ENCODE data around the gene LY6G6F. TPM values are rescaled to one million over a fixed set of nuclear protein-coding genes. Genes with fewer than 3 reads are reported as not detected.

The LY6G6F gene
- polyA plus RNA-seq, 5 donors: 0.88 to 1.5 (median 1.2) TPM; not detected in 1

DNA sequence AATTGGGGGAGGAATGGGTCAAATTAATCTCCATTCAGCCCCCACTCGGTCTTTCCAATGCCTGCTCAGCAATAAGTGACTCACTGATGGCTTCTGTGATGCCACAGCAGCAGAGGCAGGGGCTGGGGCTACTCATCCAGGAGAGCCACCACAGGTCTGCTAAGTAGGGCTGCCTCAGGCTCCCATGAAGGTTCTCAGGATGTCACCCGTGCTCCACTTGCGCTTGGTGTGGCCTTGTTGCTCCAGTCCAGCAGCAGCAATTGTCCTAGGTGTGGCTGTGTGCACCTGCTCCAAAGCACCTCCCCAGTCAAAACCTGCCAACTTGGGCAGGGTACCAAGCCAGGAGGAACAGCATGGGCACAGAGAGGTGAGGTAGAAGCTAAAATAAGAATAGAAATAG, 15.5 kb downstream of the LY6G6F start:
- no peak for DNase-seq

DNA sequence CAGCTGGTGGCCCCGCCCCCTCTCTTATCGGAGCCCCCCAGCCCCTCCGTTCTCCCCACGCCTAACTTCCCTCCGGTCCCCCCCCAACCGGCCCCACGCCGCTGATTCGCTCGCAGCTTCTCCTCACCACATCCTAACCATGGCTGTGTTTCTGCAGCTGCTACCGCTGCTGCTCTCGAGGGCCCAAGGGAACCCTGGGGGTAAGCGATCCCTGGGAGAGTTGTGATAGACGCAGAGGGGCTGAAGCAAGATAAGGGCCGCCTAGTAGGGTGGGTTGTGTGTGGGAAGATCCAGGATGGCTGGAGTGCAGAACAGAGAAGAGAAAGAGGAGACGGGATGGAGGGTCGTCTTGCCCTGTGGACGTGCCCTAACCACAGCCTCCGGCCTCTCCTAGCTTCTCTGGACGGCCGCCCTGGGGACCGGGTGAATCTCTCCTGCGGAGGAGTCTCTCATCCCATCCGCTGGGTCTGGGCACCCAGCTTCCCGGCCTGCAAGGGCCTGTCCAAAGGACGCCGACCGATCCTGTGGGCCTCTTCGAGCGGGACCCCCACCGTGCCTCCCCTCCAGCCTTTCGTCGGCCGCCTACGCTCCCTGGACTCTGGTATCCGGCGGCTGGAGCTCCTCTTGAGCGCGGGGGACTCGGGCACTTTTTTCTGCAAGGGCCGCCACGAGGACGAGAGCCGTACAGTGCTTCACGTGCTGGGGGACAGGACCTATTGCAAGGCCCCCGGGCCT, 16.7 kb downstream of the LY6G6F start, which contains the start of gene MPIG6B:
Gene MPIG6B (plus strand): TSS at position 129 of the 735 bp plus-strand sequence. CDS start 11 bp downstream, at position 140.
- DNase-seq: no peak

DNA sequence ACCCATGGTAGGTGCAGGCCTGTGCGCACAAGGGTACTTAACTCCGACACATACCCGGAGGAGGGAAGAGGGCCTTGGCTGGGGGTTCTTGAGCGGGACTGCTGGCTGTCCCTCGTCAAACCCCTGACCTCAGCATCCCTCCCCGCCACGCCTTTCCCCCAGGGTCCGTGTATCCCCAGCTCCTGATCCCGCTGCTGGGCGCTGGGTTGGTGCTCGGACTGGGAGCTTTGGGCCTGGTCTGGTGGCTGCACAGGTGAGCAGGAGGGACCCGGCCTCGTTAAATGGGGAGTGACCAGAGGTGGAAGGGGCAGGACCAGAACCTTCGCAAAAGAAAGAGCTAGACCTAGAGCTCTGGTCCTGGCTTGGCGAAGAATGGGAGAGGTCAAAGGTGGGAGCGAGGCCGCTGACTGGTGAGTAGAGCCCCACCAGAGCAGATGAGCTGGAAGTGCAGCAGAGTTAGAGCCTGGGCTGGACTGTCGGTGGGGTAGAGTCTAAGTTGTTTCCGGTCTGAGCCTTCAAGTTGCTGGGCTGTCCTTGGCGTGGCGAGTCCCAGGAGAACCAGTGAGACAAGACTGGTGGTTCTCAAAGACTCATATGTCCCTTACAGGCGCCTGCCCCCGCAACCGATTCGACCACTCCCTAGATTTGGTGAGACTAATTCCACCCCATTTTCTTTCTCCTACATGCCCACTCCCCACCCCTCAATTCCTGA, 17.5 kb downstream of the LY6G6F start:
- DNase-seq: no peak

DNA sequence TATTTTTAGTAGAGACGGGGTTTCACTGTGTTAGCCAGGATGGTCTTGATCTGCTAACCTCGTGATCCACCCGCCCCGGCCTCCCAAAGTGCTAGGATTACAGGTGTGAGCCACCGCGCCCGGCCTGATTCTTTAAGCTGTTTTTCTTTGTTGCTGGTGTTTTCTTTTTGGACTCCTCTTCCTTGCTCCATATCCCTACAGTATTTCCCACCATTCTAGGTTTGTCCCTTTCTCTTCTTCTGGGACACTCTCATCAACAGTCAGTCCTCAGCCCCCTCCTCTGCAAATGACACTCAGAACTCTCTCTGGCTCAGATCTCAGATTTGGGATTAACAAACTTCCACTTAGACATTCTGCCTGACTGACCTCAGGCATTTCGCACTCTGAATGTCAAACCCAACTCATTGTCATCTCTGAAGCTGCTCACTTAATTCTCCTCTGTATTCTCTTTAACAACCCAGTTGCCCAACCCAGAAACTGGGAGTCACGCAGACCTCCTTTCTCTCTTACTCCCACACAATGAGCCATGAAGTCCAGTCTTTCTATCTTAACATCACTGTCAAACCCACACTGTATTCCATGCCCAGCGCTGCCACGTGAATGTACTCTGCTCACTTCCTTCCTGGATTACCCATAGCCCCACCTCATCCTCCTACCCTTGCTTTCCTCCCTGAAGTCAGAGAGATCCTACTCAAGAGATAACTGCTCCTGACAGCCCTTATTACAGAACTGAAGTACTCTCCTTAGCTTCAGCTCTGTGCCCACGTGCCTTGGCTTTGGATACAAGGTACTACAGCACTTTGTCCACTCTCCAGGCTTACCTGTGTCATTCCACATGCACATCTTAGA, 19.1 kb downstream of the LY6G6F start:
- no peak for DNase-seq

DNA sequence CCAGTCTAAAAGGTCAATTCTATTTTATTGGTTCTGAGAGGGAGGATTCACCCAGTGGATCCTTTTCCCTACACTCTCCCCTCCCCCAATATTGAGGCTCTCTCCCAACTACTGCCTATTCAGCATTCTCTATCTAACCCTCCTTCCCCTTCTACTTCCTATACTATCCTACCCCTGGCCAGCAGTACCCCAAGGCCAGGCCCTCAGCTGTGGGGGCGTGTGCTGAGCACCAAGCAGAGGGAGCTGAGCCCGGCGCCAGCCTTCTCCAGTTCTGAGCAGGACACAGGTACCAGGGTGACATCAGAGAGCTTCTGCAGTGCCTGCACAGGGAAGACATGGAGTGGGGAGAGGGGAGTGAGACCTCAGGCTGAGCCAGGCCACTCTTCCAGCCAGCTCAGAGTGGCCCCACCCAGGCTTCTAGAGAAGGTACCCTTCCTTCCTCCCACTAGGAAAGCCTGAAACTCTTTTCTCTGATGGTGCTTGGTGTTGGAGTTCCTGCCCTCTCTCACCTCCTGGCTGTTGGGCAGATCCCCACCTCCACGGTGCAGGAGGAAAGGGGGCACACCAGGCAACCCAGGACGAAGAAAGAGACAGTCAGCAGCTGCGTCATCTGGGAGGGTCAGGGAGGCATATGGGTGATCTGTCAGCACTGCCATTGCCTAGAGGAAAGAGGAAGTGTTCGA, 20.5 kb downstream of the LY6G6F start:
- no peak for DNase-seq

DNA sequence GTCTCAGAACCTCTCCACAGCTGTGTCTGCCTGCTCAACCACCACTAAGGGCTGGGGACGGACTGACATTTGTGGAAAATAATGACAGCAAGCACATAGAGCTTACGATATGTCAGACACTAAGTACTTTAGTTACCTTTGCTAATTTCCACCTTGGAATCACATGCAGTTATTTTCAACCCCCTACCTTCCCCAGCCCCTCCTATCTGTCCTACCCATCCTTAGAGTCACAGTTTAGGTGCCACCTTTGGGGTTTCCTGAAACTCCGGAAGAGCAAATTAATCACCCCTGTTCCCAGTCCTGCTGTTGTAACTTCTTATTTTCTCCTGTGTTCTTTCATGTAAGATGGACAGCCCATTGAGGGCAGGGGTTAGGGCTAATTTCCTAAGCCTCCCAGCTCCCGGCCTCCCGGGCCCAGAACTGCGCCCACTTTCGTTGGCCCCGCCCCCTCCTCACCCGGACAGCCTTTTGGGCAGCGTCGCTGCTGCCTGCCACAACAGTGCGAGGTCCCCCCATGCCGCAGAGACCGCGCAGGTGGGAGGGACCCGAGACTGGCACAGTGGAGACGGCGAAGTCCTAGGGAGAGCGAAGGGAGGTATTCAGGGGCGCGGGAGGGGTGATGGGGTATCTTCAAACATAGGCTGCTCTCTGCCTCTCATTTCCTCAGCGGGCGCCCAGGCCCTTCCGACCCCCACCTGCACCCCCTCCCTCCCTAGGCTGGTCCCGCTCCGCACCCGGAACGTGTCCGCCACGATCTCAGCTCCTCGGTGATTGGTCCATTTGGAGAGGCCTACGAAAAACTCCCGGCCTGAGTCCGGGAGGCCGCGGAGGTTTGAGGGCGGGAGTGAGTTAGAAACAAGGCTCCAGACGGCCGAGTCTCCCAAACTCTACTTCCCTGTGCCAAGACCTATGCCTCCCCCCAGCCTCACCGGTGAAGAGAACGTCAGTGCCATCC, 21.3 kb downstream of the LY6G6F start:
- no peak for DNase-seq

DNA sequence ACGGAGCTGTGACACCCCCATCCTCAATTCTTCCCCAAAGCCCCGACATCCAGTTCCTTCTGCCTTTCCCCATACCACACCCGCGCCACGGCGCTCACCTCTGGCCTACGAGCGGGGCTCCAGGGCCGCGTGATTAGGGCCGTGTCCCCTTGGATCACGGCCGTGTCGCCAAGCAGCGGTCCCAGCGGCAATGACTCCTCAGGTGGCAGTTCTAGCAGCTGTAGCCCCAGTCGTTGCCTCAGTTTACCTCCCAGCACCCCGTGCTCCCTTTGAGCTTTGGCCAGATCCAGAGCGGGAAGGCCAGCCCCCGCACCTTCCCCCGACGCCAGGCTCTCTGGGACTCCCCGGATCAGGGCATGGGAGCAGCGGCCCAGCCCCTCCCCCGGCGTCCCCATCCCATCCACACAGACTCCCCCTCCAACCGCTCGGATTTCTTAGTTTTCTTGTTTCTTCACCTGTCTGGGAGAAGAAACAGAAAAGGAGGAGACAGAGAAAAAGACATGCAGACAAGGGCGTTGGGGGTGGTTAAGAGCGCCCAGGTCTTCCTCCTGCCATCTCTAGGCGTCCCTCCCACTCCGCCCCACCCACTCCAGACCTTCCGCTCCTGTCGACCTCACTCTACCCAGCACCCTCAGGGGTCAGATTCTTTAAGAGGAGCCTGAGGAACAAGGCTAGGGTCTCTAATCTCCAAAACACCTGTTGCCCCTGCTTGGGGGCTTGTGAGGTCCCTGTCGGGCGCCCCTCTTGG, 22.3 kb downstream of the LY6G6F start, which contains the start of gene DDAH2:
Gene DDAH2 (minus strand): TSS at position 533 of the 748 bp plus-strand sequence. CDS start 138 bp downstream, at position 395.
- DNase-seq: no peak

DNA sequence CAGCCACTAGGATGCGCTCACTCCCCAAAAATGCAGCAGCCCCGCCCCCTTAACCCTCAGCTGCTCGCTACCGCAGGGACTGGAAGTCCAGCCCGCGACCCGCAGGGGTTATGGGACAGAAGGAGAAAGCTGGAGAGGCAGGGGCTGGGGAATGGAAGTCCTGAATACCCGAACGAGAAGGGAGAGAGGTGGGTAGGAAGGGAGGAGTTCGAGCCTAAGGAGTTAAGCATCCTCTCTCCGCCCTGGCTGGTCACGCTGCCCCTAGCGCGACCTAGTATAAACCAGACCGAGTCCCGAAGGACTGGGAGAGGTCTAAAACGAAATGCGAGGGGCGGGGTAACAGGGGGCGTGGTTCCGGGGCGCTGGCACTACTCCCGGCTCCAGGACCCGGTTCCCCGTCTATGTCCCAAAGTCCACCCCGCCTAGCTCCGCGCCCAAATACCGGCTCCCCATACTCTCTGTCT, 22.9 kb downstream of the LY6G6F start:
- peak; percentile 92 to 94 for DNase-seq

DNA sequence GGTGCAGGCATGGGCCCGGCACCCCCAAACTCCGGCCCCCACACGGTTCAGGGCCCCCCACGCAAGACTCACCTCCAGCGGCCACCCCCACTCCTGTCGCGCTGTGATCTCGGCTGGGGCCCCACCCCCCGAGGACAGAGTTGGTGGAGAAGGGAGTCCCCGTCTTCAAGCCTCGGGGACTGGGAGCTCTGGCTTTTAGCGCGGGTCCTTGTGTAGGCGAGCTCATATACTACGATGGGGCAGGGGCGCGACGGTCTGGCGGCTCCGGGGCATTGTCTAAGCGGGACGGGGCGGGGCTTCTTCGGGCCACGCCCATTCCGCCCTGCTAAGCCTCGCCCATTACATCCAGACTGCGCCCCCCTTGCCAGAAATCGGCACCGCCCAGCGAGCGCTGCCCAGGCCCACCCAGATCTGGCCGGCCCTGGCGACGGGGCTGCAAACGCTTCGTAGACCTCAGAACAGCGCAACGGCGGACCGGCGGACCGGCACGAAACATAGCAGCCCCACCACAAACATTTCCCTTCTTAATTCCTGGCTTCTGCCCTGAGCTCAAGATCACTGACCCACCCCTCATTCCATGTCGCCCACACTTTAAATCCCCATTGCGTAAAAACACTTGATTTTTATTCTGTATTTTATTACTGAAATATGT, 23.4 kb downstream of the LY6G6F start:
- DNase-seq: peak; percentile 96

DNA sequence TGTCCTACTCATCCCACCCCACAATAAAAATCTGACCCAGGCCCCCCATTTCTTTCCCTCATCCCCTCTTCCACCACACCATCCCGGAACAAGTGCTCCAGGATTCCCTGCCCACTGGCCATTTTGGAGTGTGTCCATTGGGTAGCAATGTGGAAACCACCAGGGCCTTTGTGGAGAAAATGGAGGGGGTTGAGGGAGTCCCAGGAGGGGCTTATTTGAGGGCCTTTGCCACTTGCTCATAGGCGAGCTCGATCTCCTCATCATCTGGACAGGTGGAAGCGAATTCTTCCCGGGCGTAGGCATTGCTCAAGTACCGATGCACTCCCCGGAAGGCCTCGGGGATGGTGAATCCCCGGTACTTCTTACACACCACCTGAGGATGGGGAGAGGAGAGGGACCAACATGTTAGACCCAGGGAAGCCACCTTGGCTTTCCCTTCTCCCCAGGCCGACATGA, 24.0 kb downstream of the LY6G6F start:
- no peak for DNase-seq

DNA sequence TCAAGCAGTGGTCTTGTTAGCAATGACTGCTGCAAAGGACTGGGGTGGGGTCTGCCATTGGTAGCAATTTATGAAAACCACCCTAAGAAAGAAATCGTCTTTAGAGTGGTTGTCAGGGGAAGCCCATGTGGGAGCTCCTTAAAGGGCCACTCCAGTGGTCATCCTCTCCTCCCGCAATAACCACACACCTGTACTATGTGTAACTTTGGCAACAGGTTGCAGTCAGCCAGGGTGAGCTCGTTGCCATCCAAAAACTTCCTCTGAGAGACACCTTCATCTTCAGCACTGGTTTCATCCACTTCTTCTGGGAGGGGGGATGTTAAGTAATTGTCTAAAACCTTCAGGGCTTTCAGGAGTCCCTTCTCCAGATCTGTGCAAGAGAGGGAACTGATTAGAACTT, 25.4 kb downstream of the LY6G6F start:
- DNase-seq: no peak

DNA sequence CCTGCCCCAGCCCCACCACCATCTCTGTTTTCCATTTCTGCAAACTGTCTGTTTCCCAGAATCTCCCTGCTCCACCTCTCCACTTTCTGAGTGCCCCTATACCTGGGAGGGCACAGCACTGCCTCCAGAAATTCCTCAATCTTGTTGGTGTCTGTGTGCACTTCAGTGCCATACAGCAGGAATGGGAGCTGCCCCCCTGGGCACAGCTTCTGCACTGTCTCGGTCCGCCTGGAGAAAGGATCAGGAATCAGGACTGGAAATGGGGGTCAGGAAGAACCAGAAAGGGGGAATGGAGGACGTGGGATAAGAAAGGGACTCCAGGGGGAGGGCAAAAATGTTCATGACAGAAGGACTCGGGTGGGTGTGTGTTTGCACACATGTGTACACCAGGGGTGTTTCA, 27.1 kb downstream of the LY6G6F start:
- no peak for DNase-seq

DNA sequence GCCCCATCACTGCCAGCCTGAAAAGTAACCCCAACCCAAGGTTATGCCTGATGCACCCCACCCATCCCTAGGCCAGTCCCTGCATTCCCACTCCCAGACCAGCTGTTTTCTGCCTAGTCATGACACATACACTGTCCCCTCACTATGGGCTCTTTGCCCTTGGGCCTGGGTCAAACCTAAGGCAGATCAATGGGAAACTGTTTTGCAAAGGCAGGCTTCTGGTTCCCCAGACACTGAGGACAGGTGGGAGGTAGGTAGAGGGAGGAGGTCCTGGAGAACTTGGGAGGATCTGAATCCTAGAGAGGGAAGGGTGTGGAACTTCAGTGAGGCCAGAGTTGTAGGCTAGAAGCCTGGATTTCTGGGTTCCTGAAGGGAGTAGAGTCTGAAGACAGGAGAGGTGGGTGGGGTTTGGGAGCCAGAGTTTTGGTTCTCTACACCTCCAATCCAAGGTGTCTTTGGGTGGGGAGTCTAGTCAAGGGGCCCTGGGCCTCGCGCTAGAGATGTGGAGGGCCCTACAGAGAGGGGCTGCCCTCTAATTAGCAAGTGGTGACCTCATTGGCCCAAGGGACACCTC, 27.7 kb downstream of the LY6G6F start:
- DNase-seq: no peak

DNA sequence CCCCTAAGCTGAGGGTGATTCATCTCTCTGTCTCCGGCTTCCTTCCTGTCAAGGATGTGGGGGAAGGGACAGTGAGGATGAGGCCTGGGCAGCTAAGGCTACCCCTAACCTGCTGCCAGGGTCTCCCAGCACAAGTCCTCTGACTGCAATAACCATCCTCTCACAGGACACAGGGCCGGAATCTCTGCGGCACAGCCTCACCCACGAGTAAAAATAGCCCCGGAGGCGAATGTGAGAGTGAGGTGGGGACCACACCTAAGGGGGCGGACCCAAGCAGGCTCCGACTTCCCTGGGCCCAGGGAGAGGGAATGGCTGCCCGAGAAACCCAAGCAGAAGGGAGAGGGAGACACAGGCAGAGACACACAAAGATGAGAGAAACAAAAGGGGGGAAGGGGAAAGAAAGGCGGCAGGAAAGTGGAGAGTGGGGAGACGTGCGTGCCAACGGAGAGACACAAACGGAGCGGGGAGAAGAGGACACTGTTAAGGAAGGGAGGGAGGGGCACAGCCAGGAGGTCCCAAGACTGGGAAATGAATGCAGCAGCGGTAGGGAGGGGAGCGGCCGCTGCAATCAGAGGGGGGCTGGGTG, 28.2 kb downstream of the LY6G6F start:
- peak in 1 of 2 donors; percentile 42 for DNase-seq

DNA sequence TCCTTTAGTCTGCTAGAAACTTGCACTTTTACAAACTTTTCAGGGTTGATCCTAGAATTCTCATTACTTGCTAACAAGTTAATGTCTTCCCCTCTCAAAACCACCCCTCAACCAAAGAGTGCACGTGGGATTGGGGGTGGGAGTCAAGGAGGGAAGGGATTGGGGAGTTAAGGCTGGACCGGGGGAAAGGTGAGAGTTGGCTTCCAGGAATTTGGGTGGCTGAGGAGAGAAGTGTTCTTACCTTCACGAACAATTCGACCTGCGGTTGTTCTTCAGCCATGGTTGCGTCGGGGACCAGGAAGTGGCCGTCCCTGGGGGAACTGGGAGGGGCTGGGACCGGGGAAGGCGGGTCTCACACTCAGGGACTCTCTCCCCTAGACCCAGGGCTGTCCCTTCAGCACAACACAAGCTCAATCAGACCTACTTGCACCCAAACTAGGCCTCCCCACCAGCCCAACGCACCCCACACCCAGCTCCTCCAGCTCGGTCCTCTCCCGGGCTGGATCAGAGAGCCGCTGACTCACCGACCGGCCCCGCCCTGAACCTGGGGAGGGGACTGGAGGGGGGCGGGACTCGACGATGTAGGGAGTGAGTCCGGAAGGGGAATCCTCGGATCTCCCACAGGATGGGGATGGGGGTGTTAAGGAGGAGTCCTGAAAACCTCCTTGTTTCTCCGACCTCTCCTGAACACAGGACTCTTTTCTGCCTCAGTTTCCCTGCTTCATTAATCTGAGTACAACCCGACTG, 29.5 kb downstream of the LY6G6F start, which contains the start of gene CLIC1:
Gene CLIC1 (minus strand): TSS at position 510 of the 747 bp plus-strand sequence. CDS start 230 bp downstream, at position 280.
- DNase-seq: peak; percentile 75 to 82

DNA sequence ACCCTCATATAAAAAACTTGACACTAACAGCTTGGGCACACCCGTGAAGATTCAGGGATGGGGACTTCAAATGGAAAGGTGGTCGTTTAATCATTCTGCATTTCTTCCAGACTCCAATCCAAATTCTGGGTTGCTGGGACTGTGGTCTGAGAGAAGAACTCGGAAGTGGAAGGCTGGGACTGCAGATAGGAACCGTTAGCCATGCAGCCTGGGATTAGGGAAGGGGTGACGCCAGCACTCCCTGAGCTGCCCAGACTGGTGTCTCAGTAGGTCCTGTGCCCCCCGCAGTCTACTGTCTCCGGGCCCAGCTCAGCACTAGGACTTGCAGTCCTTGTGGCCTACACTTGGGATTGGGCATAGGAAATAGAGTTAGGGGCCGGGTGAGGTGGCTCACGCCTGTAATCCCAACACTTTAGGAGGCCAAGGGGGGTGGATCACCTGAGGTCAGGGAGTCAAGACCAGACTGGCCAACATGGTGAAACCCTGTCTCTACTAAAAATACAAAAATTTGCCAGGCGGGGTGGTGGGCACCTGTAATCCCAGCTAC, 30.2 kb downstream of the LY6G6F start:
- no peak for DNase-seq
